HG02610 (cell line): ENCODE results near the gene APOL5.

Source experiments
- ATAC-seq: cut with Tn5 transposase; IDR thresholded peaks from one replicate; pipeline ENCODE4 v1.9.1; 2021; ENCODE audit warnings: mild to moderate bottlenecking, moderate library complexity; ENCODE audit not compliant: unreplicated experiment

APOL5 gene

DNA sequence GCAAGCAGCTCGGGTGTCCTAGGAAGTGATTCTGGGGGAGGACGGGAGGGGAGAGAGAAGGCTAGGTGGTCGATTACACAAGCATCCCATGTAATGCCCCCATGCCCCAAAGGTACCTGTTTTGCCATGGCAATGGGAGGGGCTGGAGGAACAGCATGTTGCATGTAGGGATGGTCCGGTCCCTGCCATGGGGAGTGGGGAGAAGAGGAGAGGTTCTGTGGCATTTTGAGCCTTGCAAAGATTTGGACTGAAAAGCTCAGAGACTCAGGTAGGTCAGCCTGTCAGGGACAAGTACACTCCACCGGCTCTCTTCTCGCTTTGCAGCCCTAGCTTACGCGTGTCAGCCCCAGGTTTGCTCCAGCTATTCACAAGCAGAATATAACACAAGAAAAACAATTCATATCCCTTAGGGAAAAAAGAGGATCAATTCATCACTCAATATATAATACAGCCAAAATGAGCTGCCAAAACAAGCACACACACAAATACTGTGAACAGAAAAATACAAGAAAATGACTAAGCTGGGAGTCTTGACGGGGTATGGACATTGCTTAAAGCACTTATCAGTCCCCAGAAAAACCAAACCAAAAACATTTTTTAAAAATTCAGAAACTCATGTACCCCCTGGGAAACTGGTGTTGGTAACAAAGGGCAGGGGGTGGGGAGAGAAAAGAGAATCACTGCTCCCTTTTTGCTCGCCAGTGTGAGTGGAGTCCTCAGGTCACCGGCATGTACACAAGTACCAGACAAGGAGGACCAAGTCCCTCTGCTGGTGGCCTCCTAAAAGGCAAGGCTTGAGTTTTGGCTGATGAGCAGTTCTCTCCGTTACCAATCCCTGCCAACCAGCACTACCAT, 21.6 kb downstream of the APOL5 start:
- ATAC-seq = no peak

DNA sequence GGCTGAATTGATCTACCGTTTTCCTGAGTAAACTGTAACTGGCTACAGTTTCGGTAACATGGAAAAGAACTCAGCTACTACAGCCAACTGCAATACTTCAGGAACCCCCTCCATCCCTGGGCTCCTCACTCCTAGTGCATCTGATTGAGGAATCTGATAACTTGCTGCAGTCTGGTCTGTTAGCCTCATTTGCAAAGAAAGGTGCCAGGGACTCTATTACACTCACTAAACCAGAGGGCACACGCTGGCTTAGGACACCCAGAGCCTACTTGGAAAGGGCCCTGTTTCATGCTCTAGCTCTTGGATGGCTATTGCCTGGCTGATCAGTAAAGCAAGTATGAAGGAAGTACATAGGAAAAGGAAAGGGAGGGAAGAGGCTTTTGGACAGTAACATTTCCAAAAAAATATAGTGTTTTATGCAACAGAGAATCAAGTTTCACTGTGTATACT, 22.3 kb downstream of the APOL5 start:
- ATAC-seq = no peak

DNA sequence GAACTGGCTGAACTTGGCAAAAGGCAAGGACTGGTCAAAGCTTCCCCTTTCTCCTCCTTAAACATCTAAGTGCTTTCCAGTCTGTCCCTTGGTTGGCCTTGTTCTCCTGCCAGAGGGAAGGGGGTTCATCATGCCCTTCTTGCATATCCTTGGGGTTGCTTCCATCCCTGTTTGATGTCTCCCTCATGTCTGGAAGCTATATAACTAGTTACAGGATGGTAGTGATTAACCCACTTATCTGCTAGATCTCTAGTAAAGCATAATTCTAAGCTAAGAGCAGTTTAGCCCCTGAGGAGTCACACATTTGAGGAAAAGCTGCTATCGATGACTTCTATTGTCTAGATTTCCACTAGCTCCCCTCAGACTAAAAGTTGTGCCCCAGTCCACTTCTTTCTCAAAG, 22.9 kb downstream of the APOL5 start:
- ATAC-seq = no peak

DNA sequence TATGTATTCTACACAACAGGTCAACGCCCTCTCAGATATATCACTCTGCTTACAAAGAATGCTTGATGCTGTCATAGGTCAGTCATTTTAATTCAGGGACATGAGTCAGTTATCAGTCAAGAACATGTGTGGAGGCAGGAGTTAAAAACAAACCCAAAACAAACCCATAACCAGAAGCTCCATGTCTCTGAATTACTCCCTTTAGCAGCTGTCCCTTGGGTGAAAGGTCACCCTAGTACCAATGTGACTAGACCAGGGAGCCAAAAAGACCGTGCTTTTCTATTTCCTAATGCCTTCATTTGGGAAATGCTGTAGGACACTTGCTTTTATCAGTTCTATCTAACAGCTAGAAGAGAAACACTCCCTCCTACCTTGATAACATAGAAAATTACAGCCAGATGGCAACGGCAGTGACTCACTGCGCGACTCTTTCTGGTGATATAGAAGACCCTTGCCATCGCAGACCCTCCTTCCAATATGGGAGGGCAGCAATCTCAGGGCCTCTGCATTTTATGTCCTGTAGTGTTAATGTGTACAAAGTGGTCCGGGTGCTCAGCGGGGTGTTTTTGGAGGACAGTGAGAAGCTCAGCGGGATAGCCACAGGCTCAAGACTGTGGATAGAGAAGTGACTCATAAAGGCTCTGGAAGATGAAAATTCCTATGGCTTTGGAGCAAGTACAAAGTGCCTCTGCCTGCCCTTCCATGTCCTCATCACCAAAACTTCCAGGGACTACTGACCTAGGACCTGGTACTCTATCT, 24.8 kb downstream of the APOL5 start:
- ATAC-seq = no peak

DNA sequence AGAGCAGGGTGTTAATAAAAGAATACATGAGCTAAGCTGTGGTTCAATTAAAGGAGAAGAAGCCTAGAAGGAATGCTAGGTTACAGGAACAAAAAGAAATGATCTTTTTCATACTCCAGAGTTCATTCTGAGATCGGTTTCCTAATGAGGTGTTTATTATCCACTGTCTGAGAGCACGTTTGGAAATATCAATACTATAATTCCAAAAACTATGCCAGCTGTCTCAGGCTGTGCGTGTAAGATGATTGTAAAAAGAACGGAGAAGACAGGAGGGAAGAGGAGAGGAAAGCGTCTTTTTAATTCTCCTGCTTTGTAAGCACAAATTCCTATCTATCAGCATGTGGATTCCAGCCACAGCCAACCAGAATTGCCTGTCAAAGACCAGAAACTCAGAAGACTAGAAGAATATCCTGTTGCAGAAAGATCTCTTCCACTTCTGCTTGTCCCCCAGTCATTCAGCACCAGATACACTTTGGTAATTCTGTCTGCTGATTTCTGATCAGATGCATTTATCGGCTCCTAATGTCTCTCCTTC, 25.7 kb downstream of the APOL5 start:
- no peak for ATAC-seq

DNA sequence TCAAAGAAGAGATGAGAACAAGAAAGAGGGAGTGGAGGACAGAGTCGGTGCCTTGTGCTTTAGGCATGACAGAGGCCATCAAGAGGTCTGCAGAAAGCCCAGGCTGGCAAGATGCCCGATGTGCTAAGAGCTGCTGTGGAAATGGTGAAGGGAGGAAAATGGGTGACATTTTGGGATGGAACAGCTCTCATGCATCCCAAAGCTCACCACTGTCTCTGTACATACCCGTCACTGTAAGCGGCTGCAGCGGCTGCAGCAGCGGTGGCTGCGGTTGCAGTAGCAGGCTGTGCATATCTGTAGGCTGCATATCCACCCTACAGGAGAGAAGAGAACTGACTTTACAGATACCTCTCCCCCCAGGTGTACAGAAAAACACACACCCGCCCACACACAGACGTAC, 28.6 kb downstream of the APOL5 start:
- ATAC-seq = no peak

DNA sequence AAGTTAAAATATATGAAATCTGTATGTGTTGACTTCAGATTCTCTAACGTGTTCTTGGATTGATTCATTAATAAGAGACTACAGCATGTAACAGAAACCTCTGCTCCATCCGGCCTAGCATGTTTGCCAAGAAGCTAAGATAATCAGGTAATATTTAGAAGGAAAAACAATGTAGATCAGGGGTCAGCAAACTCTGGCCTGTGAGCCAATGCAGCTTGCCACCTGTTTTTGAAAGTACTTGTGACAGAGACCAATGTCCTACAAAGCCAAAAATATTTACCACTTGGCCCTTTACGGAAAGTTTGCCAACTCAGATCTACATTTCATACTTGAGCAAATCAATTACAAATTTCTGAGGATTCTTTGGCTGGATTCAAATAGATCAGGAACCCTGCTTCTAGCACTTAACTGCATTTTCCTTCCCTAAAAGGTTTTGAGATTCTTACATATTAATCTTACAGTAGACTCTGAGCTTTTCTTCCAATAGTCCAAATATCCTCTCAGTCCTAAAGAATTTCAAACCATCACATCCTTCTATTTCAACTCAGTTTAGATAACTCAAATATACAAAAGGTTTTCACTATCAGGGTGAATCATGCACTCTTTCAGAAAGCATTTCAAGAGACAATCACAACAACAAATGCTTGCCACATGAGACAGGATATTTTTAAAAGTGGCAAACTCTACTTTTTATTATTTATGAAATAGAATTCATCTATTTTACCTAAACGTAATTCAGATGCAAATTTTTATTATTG, 29.5 kb downstream of the APOL5 start:
- no peak for ATAC-seq

DNA sequence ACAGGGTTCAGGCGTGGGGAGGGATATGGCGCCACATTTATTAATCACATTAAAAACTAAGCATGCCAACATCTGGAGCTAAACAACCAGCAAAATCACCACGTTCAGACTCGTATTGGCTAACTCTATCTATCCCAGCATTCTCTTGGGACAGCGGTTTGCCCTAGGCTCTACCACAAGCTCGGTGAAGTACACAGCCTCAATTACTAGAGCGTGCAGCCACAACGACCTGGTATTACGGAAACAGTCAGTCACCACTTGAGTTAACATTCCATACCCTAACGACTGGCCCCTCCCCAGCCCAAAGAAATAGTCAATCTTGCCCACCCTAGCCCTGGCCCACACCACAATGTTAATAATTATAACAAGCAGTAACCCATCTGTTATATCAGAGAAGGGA, 32.1 kb downstream of the APOL5 start:
- peak; percentile 89 for ATAC-seq

DNA sequence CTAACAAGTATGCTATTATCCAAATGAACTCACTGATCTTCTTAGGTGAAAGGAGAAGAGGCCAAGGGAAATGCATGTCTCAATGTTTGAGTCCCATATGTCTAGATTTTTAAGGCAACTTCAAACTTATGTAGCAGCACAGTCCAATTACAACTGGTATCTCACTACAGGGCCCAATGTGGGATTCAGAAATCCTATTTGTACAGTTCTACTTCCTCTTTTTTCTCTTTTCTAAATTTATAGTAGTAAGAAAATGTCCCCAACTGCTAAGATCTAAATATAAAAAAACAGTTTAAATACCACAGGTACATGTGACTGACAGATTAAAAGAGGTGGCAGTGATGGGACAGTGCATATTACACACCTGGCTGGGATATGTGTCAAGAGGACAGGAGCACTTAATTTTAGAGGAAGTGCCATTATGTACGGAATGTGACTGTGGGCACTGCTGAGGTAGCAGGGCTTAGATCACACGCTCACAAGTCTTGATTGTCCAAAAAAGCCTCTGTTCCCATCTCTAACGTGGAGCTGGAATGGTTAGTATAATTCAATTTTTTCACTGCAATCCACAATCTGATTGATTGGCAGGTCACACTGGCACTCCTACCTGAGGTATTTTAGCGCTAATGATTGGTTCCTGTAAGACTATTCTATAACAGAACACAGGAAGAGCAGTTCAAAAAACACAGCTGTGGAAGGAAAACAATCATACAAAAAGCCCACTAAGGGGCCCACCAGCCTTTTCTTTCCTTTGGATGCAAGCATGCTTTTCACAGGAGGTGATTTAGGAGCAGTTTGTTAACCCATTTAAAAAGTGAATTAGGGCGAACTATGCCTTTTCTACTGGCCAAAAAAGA, 34.6 kb downstream of the APOL5 start:
- ATAC-seq = no peak

DNA sequence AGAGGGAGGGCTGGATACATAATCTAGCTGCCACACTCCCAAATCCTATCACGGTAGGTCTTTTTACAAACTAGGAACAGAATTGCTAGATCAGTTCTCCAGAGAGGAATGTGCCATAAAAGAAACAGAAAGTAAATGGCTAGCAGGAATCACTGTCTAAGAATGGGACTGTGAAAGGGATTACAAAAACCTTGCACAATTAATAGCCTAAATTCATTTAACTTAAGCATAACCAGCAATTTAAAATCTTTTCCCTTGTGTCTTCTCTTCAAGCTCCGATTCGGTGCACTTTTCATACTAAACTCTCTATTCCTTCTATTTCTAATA, 35.2 kb downstream of the APOL5 start:
- no peak for ATAC-seq

DNA sequence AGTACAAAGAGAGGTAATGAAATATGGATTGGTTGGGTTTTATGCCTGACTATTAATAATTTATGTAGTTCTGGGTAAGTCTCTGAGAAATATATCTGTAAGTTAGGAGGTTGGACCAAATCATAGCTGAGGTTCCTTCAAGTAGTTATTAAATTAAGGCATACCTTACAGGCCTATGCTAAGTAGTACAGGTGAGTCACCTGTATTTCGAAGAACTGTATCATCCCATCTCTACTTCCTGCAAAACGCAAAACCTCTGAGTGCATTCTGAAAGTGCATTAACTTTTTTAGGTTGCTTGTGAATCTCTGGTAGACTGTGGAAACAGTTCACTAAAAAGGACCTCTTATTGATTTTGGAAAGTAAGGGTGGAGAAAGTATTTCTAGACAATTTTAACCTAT, 37.1 kb downstream of the APOL5 start:
- ATAC-seq = no peak

DNA sequence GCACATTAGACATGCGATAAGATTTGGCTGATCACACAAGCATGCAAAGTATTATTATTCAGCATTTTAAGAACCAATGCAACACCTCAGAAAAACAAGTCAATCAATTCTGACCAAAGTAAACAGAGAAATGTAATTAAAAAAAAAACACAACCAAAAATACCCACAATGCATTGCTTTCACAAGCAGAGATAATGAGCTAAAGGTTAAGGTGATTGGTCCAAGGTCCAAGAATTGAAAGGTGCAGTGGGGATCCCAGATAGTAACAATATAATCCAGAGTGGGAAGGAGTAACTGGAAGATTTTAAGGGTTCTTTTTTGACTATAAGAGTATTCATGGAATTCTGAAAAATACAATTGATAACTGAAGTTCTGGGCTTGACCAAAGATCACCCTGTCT, 39.0 kb downstream of the APOL5 start:
- no peak for ATAC-seq

DNA sequence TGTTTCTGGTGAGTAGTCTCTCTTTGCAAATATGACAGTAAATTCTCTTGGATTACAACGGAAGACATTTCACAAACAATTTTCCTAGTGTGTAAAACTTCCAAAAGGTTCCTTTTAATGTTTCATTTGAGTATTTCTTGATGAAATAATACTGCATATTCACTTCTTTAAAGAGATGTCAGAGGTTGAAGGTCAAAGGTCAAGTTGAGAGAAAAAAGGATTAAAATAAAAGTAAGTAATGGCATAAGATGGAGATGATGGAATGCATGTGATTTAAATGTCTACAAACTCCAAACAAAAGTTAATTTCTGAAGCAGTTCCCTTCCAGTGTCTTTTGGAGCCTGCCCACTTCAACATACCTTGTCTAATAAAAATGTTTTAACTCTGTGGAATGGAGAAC, 40.7 kb downstream of the APOL5 start:
- ATAC-seq = no peak

DNA sequence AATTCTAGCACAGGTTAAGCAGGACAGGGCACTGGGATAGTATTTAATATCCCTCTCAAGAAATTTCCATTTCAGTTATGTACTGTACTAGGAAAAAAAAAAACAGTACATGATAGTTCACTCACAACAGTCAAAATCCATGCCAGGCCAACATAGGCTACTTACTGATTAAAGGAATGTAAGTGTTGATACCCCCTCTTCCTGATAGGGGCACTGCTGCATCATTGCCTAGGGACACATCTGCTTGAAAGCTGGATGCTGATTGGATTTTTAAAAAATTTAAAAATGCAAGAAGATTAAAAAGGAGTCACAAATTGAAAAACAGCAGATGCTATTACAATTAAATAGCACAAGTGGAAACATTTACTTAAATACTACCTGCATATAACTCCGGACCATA, 43.4 kb downstream of the APOL5 start:
- no peak for ATAC-seq

DNA sequence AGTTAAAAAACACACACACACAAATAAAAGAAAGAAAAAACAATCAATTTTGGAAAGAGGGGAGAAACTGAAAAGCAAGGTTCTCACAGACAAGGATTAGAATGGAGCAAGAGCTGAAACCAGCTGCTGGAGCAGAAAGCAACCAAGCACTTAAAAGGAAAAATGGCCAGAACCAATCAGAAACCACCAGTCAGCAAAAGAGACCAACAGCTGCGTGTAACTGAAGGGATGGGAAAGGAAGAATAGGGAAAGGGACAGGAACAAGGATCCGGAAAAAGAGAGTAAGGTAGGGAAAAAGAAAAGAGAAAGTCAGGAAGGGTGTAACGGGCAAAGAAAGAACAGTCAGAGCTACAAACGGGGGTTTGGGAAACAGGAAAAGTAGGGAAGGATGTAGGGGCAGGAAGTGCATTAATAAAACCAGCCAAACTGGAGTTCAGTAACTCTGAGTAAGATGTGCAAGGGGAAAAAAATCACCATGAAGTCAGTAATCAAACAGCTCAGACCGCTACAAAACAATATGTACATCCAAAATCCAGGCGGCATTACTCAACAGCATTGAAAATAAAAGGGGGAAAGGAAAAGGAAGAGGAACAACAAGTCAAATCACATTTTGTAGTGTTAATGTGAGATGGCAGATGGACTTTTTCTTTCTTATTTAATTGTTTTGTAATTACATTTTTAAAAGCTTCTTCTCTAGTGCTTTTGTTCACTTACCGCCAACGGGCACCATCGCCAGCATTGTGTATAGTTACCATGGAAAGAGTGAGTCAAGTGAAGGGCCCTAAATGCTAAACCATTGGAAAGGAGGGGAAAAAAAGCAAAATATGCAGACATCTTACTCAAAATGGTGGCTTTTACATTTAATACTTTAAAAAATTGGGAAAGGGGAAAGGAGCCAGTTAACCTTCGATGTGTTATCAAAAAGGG, 49.2 kb downstream of the APOL5 start:
- no peak for ATAC-seq

DNA sequence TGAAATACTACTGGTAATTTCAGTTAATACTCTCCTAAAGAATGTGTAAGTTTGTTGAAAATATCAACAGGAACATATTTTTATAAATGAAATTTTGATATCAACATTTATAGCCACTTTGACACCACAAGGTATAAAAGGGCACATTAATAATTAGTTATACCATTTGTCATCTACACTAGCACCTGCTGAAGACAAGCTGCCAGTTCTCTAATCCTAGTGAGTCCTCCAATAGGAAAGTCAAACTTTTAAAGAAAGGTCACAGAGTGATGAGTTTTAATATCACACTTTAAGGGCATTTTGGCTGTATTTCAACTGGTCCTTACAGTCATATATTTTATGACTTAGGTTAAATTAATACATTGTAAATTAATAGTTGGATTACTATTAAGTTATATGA, 52.3 kb downstream of the APOL5 start:
- ATAC-seq = no peak

DNA sequence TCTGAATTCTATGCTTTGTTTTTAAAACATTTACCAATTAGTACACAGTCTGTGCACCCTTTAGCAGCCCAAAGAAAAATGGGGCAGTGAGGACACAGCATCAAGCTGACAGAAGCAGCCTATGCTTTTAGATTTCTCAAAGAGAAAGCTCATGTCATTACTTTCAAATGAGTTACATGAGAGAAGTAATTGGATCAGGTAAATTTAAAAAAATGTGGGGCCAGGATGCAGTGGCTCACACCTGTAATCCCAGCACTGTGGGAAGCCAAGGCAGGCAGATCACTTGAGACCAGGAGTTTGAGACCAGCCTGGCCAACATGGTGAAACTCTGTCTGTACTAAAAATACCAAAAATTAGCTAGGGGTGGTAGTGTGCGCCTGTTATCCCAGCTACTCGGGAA, 57.7 kb downstream of the APOL5 start:
- ATAC-seq = no peak

DNA sequence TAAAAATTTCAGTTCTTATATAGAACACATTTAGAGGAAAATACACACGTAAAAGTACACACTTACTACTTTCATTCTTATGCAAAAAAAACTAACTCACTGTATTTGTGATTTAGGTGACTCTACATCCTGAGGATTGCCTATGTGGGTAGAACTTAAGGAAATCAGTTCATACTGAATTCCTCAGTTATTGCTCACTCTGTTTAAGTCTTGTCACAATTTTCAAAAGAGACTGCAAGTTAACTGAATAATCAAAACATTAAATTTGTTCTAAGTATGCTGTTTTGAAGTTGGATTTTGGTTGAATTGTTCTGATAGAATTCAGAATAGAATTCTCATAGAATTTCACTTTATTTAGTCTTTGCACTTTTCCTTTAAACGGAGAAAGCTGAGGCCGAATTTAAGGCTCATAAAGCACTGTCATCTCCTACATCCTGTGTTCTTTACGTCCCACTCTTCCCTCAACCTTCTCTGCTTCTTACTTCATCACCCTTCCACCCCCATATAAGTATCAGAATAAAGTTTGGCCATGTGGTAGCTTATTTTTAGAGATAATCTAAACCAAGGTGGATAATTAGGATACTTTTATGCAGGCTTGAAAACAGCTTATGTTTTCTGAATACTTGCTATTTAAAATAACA, 59.8 kb downstream of the APOL5 start:
- no peak for ATAC-seq
